HG03280 (cell line): ENCODE results near the gene ACER3.
"Not testable (repeated sequence)": the region's sequence is repeated elsewhere in the genome, so short reads cannot be mapped to it uniquely, and the experiment has no call there.

Experiments
- ATAC-seq: cut with Tn5 transposase; IDR thresholded peaks from one replicate; pipeline ENCODE4 v1.9.1; 2021; ENCODE audit warnings: mild to moderate bottlenecking, moderate library complexity; ENCODE audit not compliant: unreplicated experiment

The ACER3 gene

GRCh38 chr11:76980196-76980595, 119.5 kb downstream of the ACER3 start:
- ATAC-seq = no peak

- no peak for ATAC-seq
Observed at GRCh38 chr11:76984743-76985142, 124.0 kb downstream of the ACER3 start.

- no peak for ATAC-seq
Observed at GRCh38 chr11:76987203-76987602, 126.5 kb downstream of the ACER3 start.

GRCh38 chr11:76990628-76991027, 129.9 kb downstream of the ACER3 start:
- ATAC-seq = no peak

- ATAC-seq = no peak
Observed at GRCh38 chr11:76995081-76995576, 134.4 kb downstream of the ACER3 start.

- ATAC-seq = no peak
Observed at GRCh38 chr11:76997512-76997911, 136.8 kb downstream of the ACER3 start.

- ATAC-seq = no peak
Observed at GRCh38 chr11:76999597-76999996, 138.9 kb downstream of the ACER3 start.

GRCh38 chr11:77001613-77002012, 140.9 kb downstream of the ACER3 start:
- no peak for ATAC-seq

GRCh38 chr11:77002776-77003175, 142.1 kb downstream of the ACER3 start:
- ATAC-seq = no peak

GRCh38 chr11:77003963-77004362, 143.2 kb downstream of the ACER3 start:
- ATAC-seq = no peak

GRCh38 chr11:77009533-77010160, 148.9 kb downstream of the ACER3 start:
- no peak for ATAC-seq

GRCh38 chr11:77014669-77015068, 154.0 kb downstream of the ACER3 start:
- ATAC-seq = no peak

GRCh38 chr11:77018396-77018924, 157.7 kb downstream of the ACER3 start:
- ATAC-seq = not testable (repeated sequence)

GRCh38 chr11:77019976-77020595, 159.4 kb downstream of the ACER3 start:
- ATAC-seq = no peak

- no peak for ATAC-seq
Observed at GRCh38 chr11:77020734-77021133, 160.0 kb downstream of the ACER3 start.

- no peak for ATAC-seq
Observed at GRCh38 chr11:77024745-77025144, 164.0 kb downstream of the ACER3 start.

- no peak for ATAC-seq
Observed at GRCh38 chr11:77026221-77026620, 165.5 kb downstream of the ACER3 start.

- ATAC-seq = no peak
Observed at GRCh38 chr11:77026743-77027142, 166.0 kb downstream of the ACER3 start.

GRCh38 chr11:77027275-77027674, 166.6 kb downstream of the ACER3 start:
- no peak for ATAC-seq

- no peak for ATAC-seq
Observed at GRCh38 chr11:77029829-77030228, 169.1 kb downstream of the ACER3 start.

- no peak for ATAC-seq
Observed at GRCh38 chr11:77030834-77031414, 170.2 kb downstream of the ACER3 start.

- ATAC-seq = no peak
Observed at GRCh38 chr11:77031599-77031998, 170.9 kb downstream of the ACER3 start.
